Astrocyte of the spinal cord (primary cell): ENCODE measurements around the gene PROS1.
"Not testable (repeated sequence)": the region's sequence is repeated elsewhere in the genome, so short reads cannot be mapped to it uniquely, and the experiment has no call there.

Source experiments
- DNase-seq: peaks from one replicate; pipeline ENCODE4 v3.0.0; 2011; ENCODE audit warnings: low read depth, low spot score
- H3K4me3 ChIP-seq: 2 replicates; pipeline ENCODE4 v1.5.1; 2011; ENCODE audit warnings: low read depth, mild to moderate bottlenecking, low read length, moderate library complexity
- CTCF ChIP-seq: IDR thresholded peaks from 2 replicates; pipeline ENCODE4 v1.5.1; 2012; ENCODE audit warnings: low read depth, mild to moderate bottlenecking, low read length, inconsistent platforms
- in situ Hi-C: cut with HindIII; loops from 2 replicates; pipeline ENCODE4 v1.10.0; 2017; ENCODE audit warnings: low sequenced_read_pairs

PROS1 gene

GRCh38 chr3:93926789-93927188 lies 46.9 kb downstream of the PROS1 start:
- no peak for DNase-seq
- no peak for TF ChIP-seq CTCF
- H3K4me3 ChIP-seq = no peak overlapping the region
- in situ Hi-C loops = no loop called here

GRCh38 chr3:93924491-93924890 lies 49.2 kb downstream of the PROS1 start:
- H3K4me3 ChIP-seq = no peak overlapping the region
- TF ChIP-seq CTCF = no peak
- no peak for DNase-seq
- in situ Hi-C loops = no loop called here

GRCh38 chr3:93923006-93923405 lies 50.7 kb downstream of the PROS1 start:
- no peak for DNase-seq
- H3K4me3 ChIP-seq = no peak overlapping the region
- in situ Hi-C loops = no loop called here
- no peak for TF ChIP-seq CTCF

- H3K4me3 ChIP-seq, in situ Hi-C loops, DNase-seq: not testable (repeated sequence)
These were observed 56.1 kb downstream of the PROS1 start for GRCh38 chr3:93917546-93918029.

GRCh38 chr3:93913623-93914022 lies 60.1 kb downstream of the PROS1 start:
- in situ Hi-C loops, DNase-seq: not testable (repeated sequence)

GRCh38 chr3:93911206-93911605 lies 62.5 kb downstream of the PROS1 start:
- TF ChIP-seq CTCF = no peak
- no peak for DNase-seq
- H3K4me3 ChIP-seq = no peak overlapping the region
- in situ Hi-C loops = no loop called here

More at GRCh38 chr3:93913623-93914022, 60.1 kb downstream of the PROS1 start:
- H3K4me3 ChIP-seq = not testable (repeated sequence)

GRCh38 chr3:93910097-93910496 lies 63.6 kb downstream of the PROS1 start:
- in situ Hi-C loops = no loop called here
- DNase-seq = no peak
- TF ChIP-seq CTCF = no peak
- H3K4me3 ChIP-seq = no peak overlapping the region

GRCh38 chr3:93907132-93907531 lies 66.6 kb downstream of the PROS1 start:
- H3K4me3 ChIP-seq = no peak overlapping the region
- no peak for TF ChIP-seq CTCF
- no peak for DNase-seq
- in situ Hi-C loops = no loop called here
